Coronary artery (tissue), 2 donors: ENCODE measurements around the gene DST.
A peak's percentile ranks its signal among the peaks of the same experiment; 100 is the strongest.

Experiments used
- DNase-seq: peaks from one replicate; pipeline ENCODE4 v3.0.0-alpha.2; 2017; ENCODE audit warnings: low spot score
- H3K27ac ChIP-seq, 2 donors: fragments of 200-600 bp; sonication (generic); one replicate each; pipeline ENCODE4 v1.5.1; 2016 to 2019
- H3K4me3 ChIP-seq: fragments of 200-600 bp; sonication (generic); 2 replicates; pipeline ENCODE4 v1.5.1; 2016; ENCODE audit warnings: mild to moderate bottlenecking, moderate library complexity
- CTCF ChIP-seq: fragments of 200-600 bp; sonication (generic); IDR thresholded peaks from one replicate; pipeline ENCODE4 v1.5.1; 2019; ENCODE audit warnings: antibody characterized with exemption

The DST gene

GRCh38 chr6:56688521-56688920, 45.8 kb upstream of the DST start:
- TF ChIP-seq CTCF, result no peak
- H3K27ac ChIP-seq, result peak overlapping the region; percentile 24 to 28
- no peak for DNase-seq
- H3K4me3 ChIP-seq, result peak overlapping the region; percentile 8

- Histone ChIP-seq H3K27ac (no peak overlapping the region), H3K4me3 (no peak overlapping the region)
- TF ChIP-seq CTCF, result no peak
- no peak for DNase-seq
These were observed 44.9 kb upstream of the DST start for GRCh38 chr6:56687551-56687950.

- H3K27ac ChIP-seq, result no peak overlapping the region
- no peak for DNase-seq
- TF ChIP-seq CTCF, result no peak
- H3K4me3 ChIP-seq, result no peak overlapping the region
These were observed 43.7 kb upstream of the DST start for GRCh38 chr6:56686429-56686828.

GRCh38 chr6:56685994-56686393, 43.3 kb upstream of the DST start:
- TF ChIP-seq CTCF, result no peak
- no peak for DNase-seq
- no peak overlapping the region for H3K27ac ChIP-seq
- no peak overlapping the region for H3K4me3 ChIP-seq

GRCh38 chr6:56685102-56685733, 42.5 kb upstream of the DST start:
- no peak for TF ChIP-seq CTCF
- no peak for DNase-seq
- H3K4me3 ChIP-seq, result no peak overlapping the region
- H3K27ac ChIP-seq, result no peak overlapping the region

- Histone ChIP-seq H3K27ac (peak overlapping the region; percentile 51 to 61), H3K4me3 (no peak overlapping the region)
- TF ChIP-seq CTCF, result no peak
- DNase-seq, result no peak
These were observed 41.8 kb upstream of the DST start for GRCh38 chr6:56684342-56685101.

- TF ChIP-seq CTCF, result no peak
- peak overlapping the region; percentile 61 to 73 for H3K27ac ChIP-seq
- peak; percentile 79 for DNase-seq
- H3K4me3 ChIP-seq, result no peak overlapping the region
These were observed 41.2 kb upstream of the DST start for GRCh38 chr6:56683882-56684281.
